Chondrocyte (in vitro differentiated cells): ENCODE measurements around the gene TMEM9B. TPM values are rescaled to one million over a fixed set of nuclear protein-coding genes. Genes with fewer than 3 reads are reported as not detected.
A peak's percentile ranks its signal among the peaks of the same experiment; 100 is the strongest.

Source experiments
- DNase-seq: peaks from one replicate; pipeline ENCODE4 v3.0.0; 2021; ENCODE audit warnings: mixed read lengths, low spot score
- H3K27ac Mint-ChIP-seq: one replicate; pipeline ENCODE4 v1.8.0; 2021; ENCODE audit warnings: mild to moderate bottlenecking, moderate library complexity, mixed read lengths; ENCODE audit not compliant: unreplicated experiment
- H3K27me3 Mint-ChIP-seq: 2 replicates; pipeline ENCODE4 v1.8.0; 2021; ENCODE audit warnings: low read depth, mixed read lengths
- H3K36me3 Mint-ChIP-seq: 2 replicates; pipeline ENCODE4 v1.8.0; 2021; ENCODE audit warnings: low read depth, mixed read lengths
- H3K4me1 Mint-ChIP-seq: 2 replicates; pipeline ENCODE4 v1.8.0; 2021; ENCODE audit warnings: low read depth, mild to moderate bottlenecking, mixed read lengths
- H3K4me3 Mint-ChIP-seq: one replicate; pipeline ENCODE4 v1.8.0; 2021; ENCODE audit warnings: mild to moderate bottlenecking, moderate library complexity, mixed read lengths; ENCODE audit not compliant: unreplicated experiment
- H3K9me3 Mint-ChIP-seq: 2 replicates; pipeline ENCODE4 v1.8.0; 2021; ENCODE audit warnings: low read depth, mixed read lengths
- total RNA-seq: library from RNA; stranded (reverse); gene quantifications from 3 replicates; pipeline ENCODE4 v1.2.1, GENCODE V29; 2021
- TF ChIP-seq, protein P1 (sequence below): fragments of 200-600 bp; sonication (generic); IDR thresholded peaks from 2 replicates; pipeline ENCODE4 v1.5.0; 2021; ENCODE audit warnings: antibody characterized with exemption, mild to moderate bottlenecking, moderate library complexity

Gene TMEM9B
- total RNA-seq, 1 donor from 2014 or later = 20.7 TPM

DNA sequence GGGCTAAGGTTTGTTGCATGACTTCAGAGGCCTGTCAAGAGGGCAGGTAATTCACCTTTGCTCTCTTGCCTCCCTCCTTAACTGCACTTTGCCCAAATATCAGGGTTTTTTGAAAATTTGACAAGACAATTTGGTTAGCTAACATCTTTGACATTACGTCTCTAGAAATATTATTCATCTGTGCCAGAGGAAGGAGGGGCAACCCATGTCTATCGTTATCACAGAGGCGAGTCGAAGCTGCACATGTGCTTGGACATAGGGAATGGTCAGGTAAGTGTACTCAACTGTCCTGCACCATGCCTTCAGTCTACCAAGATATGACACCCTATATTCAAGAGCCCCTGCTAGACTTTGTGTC is 49.6 kb downstream of the TMEM9B start:
- TF ChIP-seq, protein P1, sequence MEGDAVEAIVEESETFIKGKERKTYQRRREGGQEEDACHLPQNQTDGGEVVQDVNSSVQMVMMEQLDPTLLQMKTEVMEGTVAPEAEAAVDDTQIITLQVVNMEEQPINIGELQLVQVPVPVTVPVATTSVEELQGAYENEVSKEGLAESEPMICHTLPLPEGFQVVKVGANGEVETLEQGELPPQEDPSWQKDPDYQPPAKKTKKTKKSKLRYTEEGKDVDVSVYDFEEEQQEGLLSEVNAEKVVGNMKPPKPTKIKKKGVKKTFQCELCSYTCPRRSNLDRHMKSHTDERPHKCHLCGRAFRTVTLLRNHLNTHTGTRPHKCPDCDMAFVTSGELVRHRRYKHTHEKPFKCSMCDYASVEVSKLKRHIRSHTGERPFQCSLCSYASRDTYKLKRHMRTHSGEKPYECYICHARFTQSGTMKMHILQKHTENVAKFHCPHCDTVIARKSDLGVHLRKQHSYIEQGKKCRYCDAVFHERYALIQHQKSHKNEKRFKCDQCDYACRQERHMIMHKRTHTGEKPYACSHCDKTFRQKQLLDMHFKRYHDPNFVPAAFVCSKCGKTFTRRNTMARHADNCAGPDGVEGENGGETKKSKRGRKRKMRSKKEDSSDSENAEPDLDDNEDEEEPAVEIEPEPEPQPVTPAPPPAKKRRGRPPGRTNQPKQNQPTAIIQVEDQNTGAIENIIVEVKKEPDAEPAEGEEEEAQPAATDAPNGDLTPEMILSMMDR = peak; percentile 19
- DNase-seq = no peak
- H3K27ac Mint-ChIP-seq = peak overlapping the region; percentile 75
- no peak overlapping the region for H3K4me3 Mint-ChIP-seq
- H3K27me3 Mint-ChIP-seq = no peaks in the 10 kb centered on the region
- peaks cover 1% of the 10 kb centered on the region for H3K36me3 Mint-ChIP-seq
- H3K4me1 Mint-ChIP-seq = peaks cover 71% of the 10 kb centered on the region
- H3K9me3 Mint-ChIP-seq = no peaks in the 10 kb centered on the region

DNA sequence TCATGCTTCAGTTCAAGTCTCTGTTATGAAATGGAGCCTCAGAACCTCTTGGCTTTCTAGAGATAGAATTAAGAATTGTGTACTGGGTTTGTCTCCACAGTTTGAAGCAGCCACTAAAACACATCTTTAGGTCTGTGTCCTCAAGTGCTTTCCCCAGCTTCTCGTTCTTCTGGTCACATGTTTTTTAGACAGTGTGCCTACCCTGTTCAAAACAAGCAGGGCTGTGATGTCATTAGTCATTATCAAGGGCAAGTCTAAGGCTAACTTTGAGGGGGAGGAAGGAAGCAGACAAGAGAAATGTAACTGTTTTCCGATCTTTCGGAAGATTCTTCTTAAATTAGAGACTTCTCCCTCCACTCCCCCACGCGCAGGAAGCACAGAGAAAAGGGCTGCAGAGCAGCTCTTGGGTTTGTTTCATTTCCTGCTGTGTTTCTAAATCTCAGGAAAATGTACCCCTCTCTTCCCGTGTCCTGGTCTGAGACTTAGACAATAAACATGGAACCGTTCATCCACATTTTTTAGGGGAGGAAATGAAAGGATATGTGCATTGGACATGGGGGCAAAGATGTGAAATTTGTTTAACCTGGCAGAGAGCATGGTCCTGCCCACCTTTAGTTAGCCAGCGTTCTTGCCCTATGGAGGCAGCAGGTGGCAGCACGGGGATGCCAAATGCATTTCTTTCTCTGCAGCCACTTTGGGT is 50.1 kb downstream of the TMEM9B start:
- Mint-ChIP-seq H3K4me3 (peak overlapping the region; percentile 33), H3K9me3 (no peaks in the 10 kb centered on the region), H3K27me3 (no peaks in the 10 kb centered on the region), H3K36me3 (peaks cover 1% of the 10 kb centered on the region), H3K27ac (peak overlapping the region; percentile 75), H3K4me1 (peaks cover 77% of the 10 kb centered on the region)
- DNase-seq = no peak
- TF ChIP-seq, protein P1 = peak; percentile 86

DNA sequence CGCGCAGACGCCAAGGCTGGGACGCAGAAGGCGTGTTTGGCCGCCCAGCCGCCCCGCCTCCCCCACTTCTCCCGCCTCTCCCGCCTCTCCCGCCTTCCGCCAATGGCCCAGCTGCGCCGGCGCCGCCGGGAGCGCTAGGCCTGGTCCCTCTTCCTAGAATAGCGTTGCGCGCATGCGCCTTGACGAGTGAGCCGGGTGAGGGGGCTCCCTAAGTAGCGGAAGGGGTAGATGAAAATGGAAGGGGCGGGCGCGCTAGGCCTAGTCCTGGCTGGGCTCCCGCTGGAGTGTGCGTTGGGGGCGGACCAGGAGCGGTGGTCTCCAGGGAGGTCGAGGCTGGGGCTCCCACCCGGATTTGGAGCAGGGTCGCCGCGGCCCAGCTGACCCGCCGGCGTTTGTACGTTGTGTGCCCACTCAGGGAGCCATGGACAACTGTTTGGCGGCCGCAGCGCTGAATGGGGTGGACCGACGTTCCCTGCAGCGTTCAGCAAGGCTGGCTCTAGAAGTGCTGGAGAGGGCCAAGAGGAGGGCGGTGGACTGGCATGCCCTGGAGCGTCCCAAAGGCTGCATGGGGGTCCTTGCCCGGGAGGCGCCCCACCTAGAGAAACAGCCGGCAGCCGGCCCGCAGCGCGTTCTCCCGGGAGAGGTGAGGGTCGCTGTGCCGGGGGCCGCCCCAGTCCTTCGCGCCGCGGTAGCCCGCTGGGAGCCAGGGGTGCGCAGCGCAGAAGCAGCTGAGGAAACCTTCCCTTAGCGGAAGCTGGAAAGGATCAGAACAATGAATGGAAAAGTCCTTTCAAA is 53.0 kb downstream of the TMEM9B start, which contains the start of gene AKIP1:
AKIP1 (plus strand) TSS at position 161 of the 795 bp plus-strand sequence; CDS start at position 422, 261 bp downstream.
- Mint-ChIP-seq H3K27me3 (no peaks in the 10 kb centered on the region), H3K9me3 (no peaks in the 10 kb centered on the region), H3K4me3 (peak within 1 kb of the TSS; percentile 87)

GRCh38 chr11:8910649-8911026 is 53.6 kb downstream of the TMEM9B start:
- TF ChIP-seq, protein P1 = no peak
- H3K4me3 Mint-ChIP-seq = peak overlapping the region; percentile 73

More for the DNA sequence above, 53.0 kb downstream of the TMEM9B start, which contains the start of gene AKIP1:
- peak within 1 kb of the TSS; percentile 93 for H3K27ac Mint-ChIP-seq
- peak; percentile 98 for DNase-seq
- no peaks in the 10 kb centered on the region for H3K36me3 Mint-ChIP-seq
- TF ChIP-seq, protein P1 = peak; percentile 10
- H3K4me1 Mint-ChIP-seq = peaks cover 70% of the 10 kb centered on the region

GRCh38 chr11:8908099-8908498 is 56.1 kb downstream of the TMEM9B start:
- Mint-ChIP-seq H3K36me3 (no peaks in the 10 kb centered on the region), H3K4me3 (no peak overlapping the region), H3K27ac (peak overlapping the region; percentile 9), H3K27me3 (no peaks in the 10 kb centered on the region), H3K9me3 (no peaks in the 10 kb centered on the region), H3K4me1 (peaks cover 55% of the 10 kb centered on the region)
- TF ChIP-seq, protein P1 = no peak
- DNase-seq = no peak

More at GRCh38 chr11:8910649-8911026, 53.6 kb downstream of the TMEM9B start:
- Mint-ChIP-seq H3K36me3 (no peaks in the 10 kb centered on the region), H3K27ac (no peak overlapping the region), H3K9me3 (no peaks in the 10 kb centered on the region), H3K4me1 (peaks cover 71% of the 10 kb centered on the region), H3K27me3 (no peaks in the 10 kb centered on the region)
- DNase-seq = no peak
